Gastroesophageal sphincter (tissue), 4 donors: ENCODE data around the gene CFAP97D2. TPM values are rescaled to one million over a fixed set of nuclear protein-coding genes. Genes with fewer than 3 reads are reported as not detected.

Source experiments
- ATAC-seq: fragments of 150-250 bp; one replicate; pipeline ENCODE4 v1.9.1; 2016; ENCODE audit warnings: mild to moderate bottlenecking, moderate library complexity
- H3K27ac ChIP-seq, 4 donors: fragments of 200-600 bp; sonication (generic) in 3 of 4; 1 replicate in 3 of 4; 2 replicates in 1 of 4; pipeline ENCODE4 v1.5.1; 2016 to 2019
- H3K27me3 ChIP-seq: fragments of 200-600 bp; sonication (generic); one replicate; pipeline ENCODE4 v1.5.1; 2019
- H3K36me3 ChIP-seq, 2 donors: fragments of 200-600 bp; sonication (generic); one replicate each; pipeline ENCODE4 v1.5.1; 2019; ENCODE audit warnings: control low read depth in 1 of 2
- H3K4me1 ChIP-seq, 3 donors: fragments of 200-600 bp; sonication (generic); 1 replicate in 2 of 3; 2 replicates in 1 of 3; pipeline ENCODE4 v1.5.1; 2016 to 2019; ENCODE audit warnings: control low read depth in 2 of 3
- H3K4me3 ChIP-seq, 2 donors: fragments of 200-600 bp; sonication (generic); one replicate each; pipeline ENCODE4 v1.5.1; 2019; ENCODE audit warnings: mild to moderate bottlenecking in 1 of 2, moderate library complexity in 1 of 2
- H3K9me3 ChIP-seq, 3 donors: fragments of 200-600 bp; sonication (generic); one replicate each; pipeline ENCODE4 v1.5.1; 2017 to 2019; ENCODE audit warnings: control low read depth in 2 of 3
- CTCF ChIP-seq, 4 experiments: fragments of 200-600 bp in 2 of 4; fragments of 450-650 bp in 2 of 4; sonication (generic) in 1 of 4; IDR thresholded peaks; one replicate each; pipeline ENCODE4 v1.5.1; 2017 to 2019; ENCODE audit warnings: antibody characterized with exemption in 4 of 4, mild to moderate bottlenecking in 2 of 4, moderate library complexity in 2 of 4
- EP300 ChIP-seq: sonication (generic); formaldehyde crosslinking; IDR thresholded peaks from one replicate; pipeline ENCODE4 v1.6.1; 2017; ENCODE audit warnings: antibody characterized with exemption, mild to moderate bottlenecking
- POLR2A ChIP-seq, 2 donors: fragments of 450-650 bp; IDR thresholded peaks; one replicate each; pipeline ENCODE4 v1.6.1; 2017; ENCODE audit warnings: antibody characterized with exemption in 2 of 2, mild to moderate bottlenecking in 2 of 2, moderate library complexity in 1 of 2
- POLR2AphosphoS5 ChIP-seq: sonication (generic); formaldehyde crosslinking; IDR thresholded peaks from one replicate; pipeline ENCODE4 v1.6.1; 2017; ENCODE audit warnings: antibody characterized with exemption
- WGBS, 2 donors: methylation state at CpG; one replicate each; pipeline ENCODE4 v1.1.5; 2018; ENCODE audit warnings: low coverage in 1 of 2; 5-methylcytosine and 5-hydroxymethylcytosine counted together
- total RNA-seq, 4 donors: library from RNA; depleted of rRNA; stranded (reverse); fragments of >200 nt; gene quantifications; one replicate each; pipeline ENCODE4 v1.1.0, GENCODE V29; 2016

CFAP97D2 gene
- total RNA-seq, 4 donors from 2014 or later, result not detected

GRCh38 chr13:114212158-114212495 lies 33.1 kb downstream of the CFAP97D2 start:
- Histone ChIP-seq H3K36me3 (no peaks in the 10 kb centered on the region), H3K4me3 (no peak overlapping the region), H3K9me3 (peaks cover 0 to 3% (median 0%) of the 10 kb centered on the region in 3 donors), H3K27ac (no peak overlapping the region), H3K27me3 (peaks cover 36% of the 10 kb centered on the region), H3K4me1 (no peaks in the 10 kb centered on the region)
- ATAC-seq, result no peak
- WGBS, 2 donors, result 55 to 57% methylated on average over 4 to 5 of the region's 6 CpGs
- TF ChIP-seq EP300 (no peak), CTCF (IDR thresholded peaks at IDR 0.05) (no peak), POLR2A (IDR thresholded peaks at IDR 0.05) (no peak), POLR2AphosphoS5 (no peak)

- no peak for ATAC-seq
- WGBS, 2 donors, result 66 to 86% methylated on average over 3 of the region's 7 CpGs
- Histone ChIP-seq H3K36me3 (no peaks in the 10 kb centered on the region), H3K27me3 (peaks cover 36% of the 10 kb centered on the region), H3K4me1 (no peaks in the 10 kb centered on the region), H3K9me3 (no peaks in the 10 kb centered on the region), H3K27ac (no peak overlapping the region), H3K4me3 (no peak overlapping the region)
- TF ChIP-seq POLR2A (IDR thresholded peaks at IDR 0.05) (no peak), CTCF (IDR thresholded peaks at IDR 0.05) (no peak), EP300 (no peak), POLR2AphosphoS5 (no peak)
These were observed 34.9 kb downstream of the CFAP97D2 start for GRCh38 chr13:114213980-114214379.

DNA sequence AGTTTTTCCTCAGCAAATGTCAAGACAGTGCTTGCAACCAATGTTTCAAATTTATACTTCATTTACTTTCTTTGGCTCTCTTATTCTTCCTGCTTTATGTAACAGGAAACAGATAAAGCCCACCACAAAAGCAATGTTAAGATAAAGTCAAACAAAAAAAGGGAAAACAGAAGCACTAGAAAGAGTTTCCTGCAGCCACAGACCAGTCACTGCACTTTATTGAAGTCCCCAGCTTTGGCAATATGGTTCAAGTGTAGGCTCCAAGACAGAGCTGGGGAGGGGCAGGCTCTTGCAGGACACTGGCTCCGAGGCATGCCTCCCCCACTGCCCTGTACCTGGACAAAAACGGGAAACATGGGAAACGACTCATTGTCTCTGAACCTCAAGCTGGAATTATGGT lies 40.3 kb downstream of the CFAP97D2 start:
- Histone ChIP-seq H3K9me3 (no peaks in the 10 kb centered on the region), H3K36me3 (no peaks in the 10 kb centered on the region), H3K4me1 (no peaks in the 10 kb centered on the region), H3K4me3 (no peak overlapping the region), H3K27ac (no peak overlapping the region), H3K27me3 (peaks cover 1% of the 10 kb centered on the region)
- ATAC-seq, result no peak
- WGBS, 2 donors, result 40 to 48% methylated on average over 3 of the region's 3 CpGs
- TF ChIP-seq EP300, result no peak
- no peak for TF ChIP-seq POLR2A (IDR thresholded peaks at IDR 0.05)
- no peak for TF ChIP-seq POLR2AphosphoS5

GRCh38 chr13:114222461-114222968 lies 43.5 kb downstream of the CFAP97D2 start:
- H3K4me1 ChIP-seq, result peaks cover 0 to 17% (median 2%) of the 10 kb centered on the region in 3 donors
- no peaks in the 10 kb centered on the region for H3K9me3 ChIP-seq
- H3K4me3 ChIP-seq, result no peak overlapping the region
- WGBS, 2 donors, result 45 to 73% methylated on average over 6 of the region's 9 CpGs
- H3K27ac ChIP-seq, result no peak overlapping the region
- TF ChIP-seq POLR2A (IDR thresholded peaks at IDR 0.05) (no peak), CTCF (IDR thresholded peaks at IDR 0.05) (no peak)
- no peaks in the 10 kb centered on the region for H3K36me3 ChIP-seq
- peak; percentile 3 for ATAC-seq
- H3K27me3 ChIP-seq, result peaks cover 7% of the 10 kb centered on the region

DNA sequence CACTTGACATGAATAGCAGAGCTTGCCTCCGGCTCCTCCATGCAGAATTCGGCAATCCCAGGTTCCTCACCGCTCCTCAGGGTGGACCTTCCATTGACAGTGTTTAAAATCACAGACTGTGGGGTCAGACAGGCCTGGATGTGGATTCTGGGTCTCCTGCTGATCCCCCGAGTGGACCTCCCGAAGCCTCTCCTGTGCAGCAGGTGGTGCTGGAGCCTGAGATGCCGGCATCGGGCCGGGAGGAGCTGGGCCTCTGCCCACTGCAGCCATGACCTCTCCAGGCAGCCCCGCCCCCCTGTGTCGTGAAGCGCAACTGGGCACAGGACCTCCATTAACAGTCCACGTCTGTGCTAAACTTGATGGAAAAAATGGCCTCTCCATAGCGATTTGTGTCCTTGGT lies 45.1 kb downstream of the CFAP97D2 start:
- TF ChIP-seq POLR2AphosphoS5 (no peak), POLR2A (IDR thresholded peaks at IDR 0.05) (no peak), EP300 (no peak), CTCF (IDR thresholded peaks at IDR 0.05) (no peak)
- Histone ChIP-seq H3K27ac (no peak overlapping the region), H3K4me3 (no peak overlapping the region), H3K36me3 (no peaks in the 10 kb centered on the region), H3K27me3 (peaks cover 22% of the 10 kb centered on the region), H3K4me1 (peaks cover 0 to 17% (median 2%) of the 10 kb centered on the region in 3 donors), H3K9me3 (no peaks in the 10 kb centered on the region)
- 94 to 100% methylated on average over 2 to 6 of the region's 13 CpGs for WGBS, 2 donors
- ATAC-seq, result no peak
